Middle frontal gyrus (tissue), 1 donor: ENCODE results near the gene SLC7A7.
"Not testable (repeated sequence)": the region's sequence is repeated elsewhere in the genome, so short reads cannot be mapped to it uniquely, and the experiment has no call there.

Experiments
- DNase-seq: peaks from one replicate; pipeline ENCODE4 v3.0.0-alpha.2; 2015; ENCODE audit warnings: low spot score; ENCODE audit errors: extremely low spot score

The SLC7A7 gene

DNA sequence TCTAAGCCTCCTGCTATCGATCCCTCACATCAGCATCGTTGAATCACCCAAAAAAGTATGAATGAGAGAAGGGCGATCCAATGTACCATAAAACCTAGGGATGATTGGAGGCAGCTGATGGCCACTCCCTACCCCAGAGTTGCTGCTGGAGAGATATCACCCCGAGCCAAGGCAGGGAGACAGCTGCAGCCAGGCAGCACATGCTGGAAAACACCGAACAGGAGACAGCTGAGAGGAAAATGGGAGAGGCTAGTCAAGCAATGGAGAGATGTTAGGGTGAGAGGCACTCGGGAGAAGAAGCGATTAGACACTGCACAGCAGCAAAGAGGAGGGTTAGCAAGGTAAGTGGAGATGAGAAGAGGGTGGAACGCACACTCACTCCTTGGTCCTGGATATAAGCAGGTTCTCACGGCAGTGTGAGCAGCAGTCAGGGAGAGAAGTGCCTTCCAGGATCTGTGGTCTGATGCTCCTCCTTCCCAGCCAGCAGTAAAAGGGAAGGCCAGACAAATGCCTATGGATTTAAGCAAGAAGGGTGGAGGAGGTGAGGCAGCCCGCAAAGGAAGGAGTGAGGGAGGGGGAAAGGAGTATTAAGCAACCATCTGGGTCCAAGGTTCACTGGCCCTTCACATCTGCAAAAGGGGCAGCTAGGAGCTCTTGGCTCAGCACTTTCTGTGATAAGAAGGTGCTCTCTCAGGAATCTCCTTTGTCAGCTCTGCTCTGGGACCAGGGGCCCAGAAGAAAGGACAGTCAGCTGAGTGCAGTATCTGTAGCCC lies at the start of gene SLC7A7:
SLC7A7 (minus strand) TSS at position 495 of the 773 bp plus-strand sequence. CDS start 2,037 bp downstream, outside the sequence.
- no peak for DNase-seq

DNA sequence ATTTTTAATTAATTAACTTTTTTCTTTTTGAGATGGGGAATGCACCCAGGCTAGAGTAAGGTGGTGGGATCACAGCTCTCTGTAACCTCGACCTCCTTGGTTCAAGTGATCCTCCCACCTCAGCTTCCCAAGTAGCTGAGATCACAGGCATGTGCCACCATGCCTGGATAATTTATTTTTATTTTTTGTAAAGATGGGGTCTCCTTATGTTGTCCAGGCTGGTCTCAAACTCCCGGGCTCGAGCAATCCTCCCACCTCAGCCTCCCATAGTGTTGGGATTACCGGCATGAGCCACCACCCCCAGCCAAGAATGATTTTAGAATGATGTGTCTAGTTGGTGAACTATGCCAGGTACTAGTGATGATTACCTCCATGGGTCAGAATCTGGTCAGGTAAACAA lies 49.7 kb upstream of the SLC7A7 start:
- no peak for DNase-seq

DNA sequence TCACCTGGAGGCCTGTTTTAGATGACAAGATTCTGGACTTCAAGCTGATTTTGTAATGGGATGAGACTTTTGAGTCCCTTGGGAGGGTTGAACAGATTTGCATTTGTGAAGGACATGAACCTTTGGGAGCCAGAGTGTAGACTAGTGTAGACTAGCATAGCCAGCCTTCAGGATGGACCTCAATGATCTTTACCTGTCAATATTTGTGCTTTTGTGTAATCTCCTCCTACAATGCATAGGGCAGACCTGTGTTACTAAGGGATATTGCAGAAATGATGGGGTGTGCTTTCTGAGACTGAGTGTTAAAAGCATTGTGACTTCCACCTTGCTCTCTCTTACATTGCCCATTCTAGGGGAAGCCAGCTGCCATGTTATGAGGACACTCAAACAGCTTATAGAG lies 46.4 kb upstream of the SLC7A7 start:
- no peak for DNase-seq

DNA sequence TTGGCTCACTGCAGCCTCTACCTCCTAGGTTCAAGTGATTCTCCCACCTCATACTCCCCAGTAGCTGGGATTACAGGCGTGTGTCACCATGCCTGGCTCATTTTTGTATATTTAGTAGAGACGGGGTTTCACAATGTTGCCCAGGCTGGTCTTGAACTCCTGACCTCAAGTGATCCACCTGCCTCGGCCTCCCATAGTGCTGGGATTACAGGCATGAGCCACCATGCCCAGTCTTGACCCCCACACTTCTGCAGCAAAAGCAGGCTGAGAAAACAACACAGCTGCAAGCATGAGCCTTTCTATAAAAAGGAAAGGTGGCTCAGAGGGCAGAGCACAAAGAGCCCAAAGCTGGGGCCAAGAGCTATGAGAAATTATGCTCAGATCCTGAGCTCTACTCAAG lies 45.1 kb upstream of the SLC7A7 start:
- DNase-seq, result not testable (repeated sequence)

DNA sequence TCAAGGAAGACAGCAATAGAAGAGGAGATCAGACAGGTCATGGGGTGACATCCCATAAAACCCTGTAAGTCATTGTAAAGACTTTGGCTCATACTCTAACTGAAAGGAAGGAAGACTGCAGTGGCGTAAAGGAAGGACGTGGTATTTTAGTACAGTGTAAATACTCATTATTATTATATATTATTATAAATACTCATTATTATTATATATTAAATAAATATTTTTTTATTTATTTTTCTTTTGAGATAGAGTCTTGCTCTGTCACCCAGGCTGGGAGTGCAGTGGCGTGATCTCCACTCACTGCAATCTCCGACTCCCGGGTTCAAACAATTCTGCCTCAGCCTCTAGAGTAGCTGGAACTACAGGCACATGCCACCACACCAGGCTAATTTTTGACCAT lies 41.2 kb upstream of the SLC7A7 start:
- DNase-seq, result no peak

DNA sequence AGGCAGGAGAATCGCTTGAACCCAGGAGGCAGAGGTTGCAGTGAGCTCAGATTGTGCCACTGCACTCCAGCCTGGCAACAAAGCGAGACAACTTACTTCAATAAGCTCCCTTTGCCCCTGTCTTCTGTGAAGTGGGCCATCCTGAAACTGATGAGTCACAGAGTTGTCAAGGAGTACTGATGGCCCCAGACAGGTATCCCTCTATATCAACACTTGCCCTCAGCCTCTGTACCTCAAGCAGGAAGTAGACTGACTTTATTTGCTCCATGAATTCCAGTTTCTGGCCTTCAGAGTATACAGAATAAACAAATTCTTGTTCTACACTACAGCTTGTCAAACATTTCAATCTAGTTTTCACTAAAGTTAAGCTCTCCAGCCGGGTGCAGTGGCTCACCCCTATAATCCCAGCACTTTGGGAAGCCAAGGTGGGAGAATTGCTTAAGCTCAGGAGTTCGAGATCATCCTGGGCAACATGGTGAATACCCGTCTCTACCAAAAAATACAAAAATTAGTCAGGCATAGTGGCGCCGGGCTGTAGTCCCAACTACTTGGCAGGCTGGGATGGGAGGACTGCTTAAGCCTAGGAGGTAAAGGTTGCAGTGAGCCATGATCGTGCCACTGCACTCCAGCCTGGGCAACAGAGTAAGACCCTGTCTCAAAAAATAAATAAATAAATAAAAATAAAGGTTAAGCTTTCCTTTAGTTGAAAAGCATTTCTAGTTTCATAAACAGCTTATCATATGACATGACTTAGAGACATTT lies 39.9 kb upstream of the SLC7A7 start:
- no peak for DNase-seq

DNA sequence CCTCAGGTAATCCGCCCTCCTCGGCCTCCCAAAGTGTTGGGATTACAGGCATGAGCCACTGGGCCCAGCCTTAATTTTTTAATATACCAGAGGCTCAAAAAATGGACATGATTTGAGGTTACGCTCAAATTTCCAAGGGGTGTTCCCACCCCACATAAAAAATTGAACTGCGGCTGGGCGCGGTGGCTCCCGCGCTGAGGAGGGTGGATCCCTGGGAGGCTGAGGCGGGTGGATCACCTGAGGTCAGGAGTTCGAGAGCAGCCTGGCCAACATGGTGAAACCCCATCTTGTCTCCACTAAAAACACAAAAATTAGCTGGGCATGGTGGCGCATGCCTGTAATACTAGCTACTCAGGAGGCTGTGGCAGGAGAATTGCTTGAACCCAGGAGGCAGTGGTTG lies 39.1 kb upstream of the SLC7A7 start:
- DNase-seq, result not testable (repeated sequence)

DNA sequence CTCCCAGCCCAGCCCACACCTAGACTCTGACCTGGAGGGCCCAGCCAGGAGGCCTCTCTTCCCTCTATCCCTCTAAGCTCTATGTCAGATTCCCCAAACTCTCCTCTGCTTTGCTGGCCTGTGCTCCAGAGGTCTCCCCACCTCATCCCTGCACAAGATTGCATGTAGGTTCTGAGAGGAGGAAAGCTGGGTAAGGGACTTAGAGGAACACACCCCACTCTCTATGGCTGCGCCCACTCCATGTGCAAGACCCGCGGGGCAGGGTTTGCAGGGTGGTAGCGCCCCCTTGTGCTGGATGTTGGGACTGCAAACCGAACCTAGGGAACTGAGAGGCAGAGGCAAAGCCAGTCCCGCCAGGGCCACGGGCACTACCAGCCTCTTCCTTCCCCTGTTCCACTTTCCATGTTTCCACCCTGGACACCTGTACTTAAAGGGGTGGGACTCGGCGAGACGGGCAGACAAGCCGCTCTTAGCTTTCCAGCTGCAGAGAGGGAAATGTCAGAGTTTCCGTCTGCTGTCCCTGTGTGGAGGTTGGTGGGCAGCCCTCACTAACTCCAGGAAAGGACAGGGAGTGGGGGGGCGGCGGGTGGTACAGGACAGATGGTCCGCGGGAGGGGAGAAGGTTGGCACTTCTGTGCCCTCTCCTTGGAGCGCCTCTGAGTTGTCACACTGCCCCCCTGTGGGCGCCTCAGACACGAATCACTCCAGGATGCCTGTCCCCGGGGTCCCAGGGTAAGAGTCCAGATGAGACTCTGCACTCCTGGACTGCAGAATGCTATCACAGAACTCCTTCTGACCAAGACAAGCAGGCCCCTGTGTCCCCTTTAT lies 37.9 kb upstream of the SLC7A7 start:
- peak; percentile 54 for DNase-seq

DNA sequence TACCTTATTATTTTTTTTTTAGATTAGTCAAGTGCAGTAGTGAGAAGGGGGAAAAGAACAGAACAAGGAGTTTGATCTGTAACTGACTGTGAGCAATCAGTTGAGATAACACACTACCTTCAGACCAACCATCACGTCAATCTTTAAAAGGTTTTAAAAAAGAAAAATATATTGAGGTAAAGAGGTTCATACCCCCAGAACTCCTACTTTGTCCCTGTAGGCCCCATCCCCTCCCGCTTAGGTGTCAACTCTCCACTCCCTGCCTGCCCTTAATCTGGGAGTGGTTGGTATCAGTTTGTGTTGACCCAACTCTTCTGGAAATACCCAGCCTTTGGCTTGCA lies 37.3 kb upstream of the SLC7A7 start:
- no peak for DNase-seq

DNA sequence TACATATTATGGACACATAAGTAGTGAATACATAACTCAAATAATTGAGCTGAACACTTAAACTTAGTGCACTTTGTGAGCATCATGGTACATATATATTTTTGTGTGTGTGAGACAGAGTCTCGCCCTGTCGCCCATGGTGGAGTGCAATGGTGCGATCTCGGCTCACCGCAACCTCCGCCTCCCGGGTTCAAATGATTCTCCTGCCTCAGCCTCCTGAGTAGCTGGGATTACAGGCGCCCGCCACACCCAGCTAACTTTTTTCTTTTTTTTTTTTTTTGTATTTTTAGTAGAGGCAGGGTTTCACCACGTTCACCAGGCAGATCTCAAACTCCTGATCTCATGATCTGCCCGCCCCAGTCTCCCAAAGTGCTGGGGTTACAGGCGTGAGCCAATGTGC lies 36.9 kb upstream of the SLC7A7 start:
- not testable (repeated sequence) for DNase-seq

DNA sequence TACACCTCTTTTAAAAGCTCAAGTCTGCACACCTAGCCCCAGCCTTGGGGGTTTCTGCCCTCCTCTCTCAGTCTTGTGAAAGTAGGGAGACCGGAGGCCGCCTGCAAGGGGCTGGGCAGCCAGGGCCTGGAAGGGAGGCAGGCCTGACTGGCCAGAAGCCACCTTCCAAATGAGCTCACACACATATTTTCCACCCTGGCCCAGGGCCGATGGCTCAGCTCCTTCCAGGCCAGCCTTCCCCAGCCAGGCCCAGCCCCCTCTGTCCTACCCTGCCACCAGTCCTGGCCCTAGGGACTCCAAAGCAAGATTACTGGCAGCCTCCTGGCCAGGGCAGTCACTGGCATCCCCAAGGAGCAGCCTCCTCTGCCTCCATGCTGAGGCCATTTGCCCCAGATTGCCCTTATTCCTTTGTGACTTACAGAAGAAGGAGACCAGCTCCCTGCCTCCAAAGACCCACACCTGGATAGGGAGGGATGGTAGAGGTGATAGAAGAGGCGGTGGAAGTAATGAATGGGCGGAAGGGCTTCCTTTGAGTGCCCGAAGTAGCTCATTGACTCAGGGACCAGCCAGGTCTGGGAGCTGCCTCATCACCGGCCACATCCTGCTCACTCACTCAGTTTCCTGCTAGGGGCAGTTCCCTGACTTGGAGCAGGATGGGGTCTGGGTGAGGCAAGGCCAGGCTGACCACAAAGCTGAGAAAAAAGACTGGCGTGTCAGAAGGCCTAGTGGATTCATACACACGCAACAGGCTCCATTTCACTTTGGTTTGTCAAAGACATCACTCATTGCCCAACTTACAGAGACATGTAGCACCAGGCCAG lies 35.9 kb upstream of the SLC7A7 start:
- DNase-seq, result no peak

DNA sequence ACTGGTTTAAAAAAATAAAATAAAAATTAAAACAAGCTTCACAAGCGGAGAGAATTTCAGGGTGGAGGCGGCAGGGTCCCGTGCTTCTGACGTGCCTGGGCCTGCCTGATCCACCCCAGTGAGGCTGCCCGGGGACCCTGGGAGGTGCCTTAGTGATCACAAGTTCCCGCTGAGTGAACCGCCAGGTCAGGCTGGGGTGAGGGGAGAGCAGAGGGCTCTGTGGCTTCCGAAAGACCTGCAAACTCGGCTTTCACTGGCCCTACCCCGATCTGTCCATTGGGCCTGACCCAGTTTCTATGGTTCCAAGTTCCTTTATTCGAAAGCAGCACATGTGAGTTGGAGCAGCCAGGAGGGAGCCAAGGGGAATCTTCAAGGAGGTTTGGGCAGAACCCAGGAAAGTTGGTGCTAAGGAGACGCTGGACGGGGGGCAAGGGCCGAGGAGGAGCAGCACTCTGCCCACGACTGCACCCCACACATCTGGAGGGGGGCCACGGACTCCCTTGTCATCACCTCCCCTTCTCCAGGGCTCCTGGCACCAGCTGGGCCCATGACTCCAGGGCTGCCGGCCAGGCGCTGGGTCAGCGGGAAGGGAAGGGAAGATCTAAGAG lies 34.1 kb upstream of the SLC7A7 start:
- no peak for DNase-seq

DNA sequence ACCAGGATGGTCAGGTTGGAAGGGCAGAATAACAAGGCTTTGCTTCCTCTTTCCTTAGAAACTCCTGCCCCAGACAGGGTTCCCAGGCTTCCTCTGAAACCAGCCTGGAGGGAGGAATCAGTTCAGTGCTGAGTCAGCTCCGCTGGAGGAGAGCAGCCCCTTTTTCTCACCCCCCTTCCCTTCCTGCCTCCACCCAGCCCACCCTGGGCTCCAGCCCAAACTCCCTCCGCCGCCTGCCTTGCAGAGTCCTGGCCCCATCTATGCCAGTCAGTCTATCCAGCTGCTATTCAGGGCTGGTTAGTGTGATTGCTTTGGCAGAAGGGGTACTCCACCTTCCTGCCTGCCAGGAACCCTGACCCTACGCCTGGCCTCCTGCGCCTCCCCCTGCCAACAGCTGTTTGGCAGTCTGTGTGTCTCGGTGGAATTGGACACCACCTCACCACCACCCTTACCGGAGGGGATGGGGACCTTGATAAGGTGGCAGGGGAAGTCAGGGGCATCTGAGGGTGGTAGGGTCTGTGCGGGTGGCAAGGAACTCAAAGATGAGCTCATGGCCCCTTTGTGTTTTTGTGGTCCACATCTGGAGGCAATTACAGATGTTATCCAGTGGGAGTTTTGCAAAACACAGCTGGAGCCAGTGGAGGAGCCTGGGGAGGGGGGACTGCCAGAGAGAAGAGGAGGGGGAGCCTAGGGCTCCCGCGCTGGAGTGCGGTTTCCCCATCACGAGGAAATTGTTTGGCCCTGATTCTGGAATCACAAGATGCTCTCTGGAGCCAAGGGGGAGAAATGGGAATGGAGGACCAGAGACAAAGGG lies 33.3 kb upstream of the SLC7A7 start:
- no peak for DNase-seq

DNA sequence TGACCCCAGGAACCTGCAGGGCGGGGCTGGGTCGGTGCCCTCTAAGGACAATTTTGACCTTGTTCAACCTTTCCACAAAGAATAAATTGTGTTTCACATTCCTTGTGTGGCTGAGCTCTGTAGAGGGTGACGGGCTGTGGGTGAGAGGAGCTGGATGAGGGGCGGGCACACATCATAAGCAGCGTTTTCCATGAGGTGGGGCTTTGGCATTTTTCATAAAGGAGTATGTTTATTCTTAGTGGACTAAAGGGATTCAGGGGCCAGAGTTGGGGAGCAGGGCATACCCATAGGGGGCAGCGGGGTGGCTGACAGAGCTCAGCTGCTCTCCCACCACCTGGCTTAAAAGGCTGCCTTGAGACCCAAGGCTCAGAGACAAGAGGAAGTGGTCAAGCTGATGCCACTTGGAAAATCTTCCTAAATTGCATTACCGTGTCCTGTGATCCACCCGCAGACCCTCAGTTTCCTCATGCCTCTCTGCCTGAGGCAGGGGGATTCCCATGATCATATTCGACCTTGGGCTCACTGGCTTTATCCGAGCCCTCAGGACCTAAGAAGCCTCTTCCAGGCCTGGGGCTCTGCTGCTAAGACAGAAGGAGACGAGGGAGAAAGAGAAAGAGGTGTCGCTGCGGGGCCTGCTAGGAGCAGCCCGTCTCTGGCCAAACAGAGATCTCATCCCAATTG lies 32.6 kb upstream of the SLC7A7 start:
- DNase-seq, result no peak

DNA sequence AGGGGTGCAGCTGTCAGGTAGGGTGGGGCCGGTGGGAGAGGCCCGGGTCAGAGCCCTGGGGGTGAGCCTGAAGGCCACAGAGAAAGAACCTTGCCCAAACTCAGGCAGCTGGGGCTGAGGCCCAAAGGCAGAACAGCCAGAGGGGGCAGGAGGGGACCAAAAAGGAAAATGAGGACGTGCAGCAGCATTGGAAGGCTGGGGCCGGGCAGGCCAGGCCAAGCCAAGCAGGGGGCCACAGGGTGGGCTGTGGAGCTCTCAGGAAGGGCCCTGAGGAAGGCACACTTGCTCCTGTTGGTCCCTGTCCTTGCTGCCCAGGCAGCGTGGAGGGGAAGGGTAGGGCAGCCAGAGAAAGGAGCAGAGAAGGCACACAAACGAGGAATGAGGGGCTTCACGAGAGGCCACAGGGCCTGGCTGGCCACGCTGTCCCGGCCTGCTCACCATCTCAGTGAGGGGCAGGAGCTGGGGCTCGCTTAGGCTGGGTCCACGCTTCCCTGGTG lies 31.6 kb upstream of the SLC7A7 start:
- DNase-seq, result no peak

DNA sequence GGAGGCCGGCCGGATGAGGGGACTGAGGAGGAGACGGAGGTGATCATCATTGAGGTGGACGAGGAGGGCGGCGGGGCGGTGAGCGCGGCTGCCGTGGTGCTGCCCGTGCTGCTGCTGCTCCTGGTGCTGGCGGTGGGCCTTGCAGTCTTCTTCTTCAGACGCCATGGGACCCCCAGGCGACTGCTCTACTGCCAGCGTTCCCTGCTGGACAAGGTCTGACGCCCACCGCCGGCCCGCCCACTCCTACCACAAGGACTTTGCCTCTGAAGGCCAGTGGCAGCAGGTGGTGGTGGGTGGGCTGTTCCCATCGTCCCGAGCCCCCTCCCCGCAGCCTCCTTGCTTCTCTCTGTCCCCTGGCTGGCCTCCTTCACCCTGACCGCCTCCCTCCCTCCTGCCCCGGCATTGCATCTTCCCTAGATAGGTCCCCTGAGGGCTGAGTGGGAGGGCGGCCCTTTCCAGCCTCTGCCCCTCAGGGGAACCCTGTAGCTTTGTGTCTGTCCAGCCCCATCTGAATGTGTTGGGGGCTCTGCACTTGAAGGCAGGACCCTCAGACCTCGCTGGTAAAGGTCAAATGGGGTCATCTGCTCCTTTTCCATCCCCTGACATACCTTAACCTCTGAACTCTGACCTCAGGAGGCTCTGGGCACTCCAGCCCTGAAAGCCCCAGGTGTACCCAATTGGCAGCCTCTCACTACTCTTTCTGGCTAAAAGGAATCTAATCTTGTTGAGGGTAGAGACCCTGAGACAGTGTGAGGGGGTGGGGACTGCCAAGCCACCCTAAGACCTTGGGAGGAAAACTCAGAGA lies 30.8 kb upstream of the SLC7A7 start:
- no peak for DNase-seq

DNA sequence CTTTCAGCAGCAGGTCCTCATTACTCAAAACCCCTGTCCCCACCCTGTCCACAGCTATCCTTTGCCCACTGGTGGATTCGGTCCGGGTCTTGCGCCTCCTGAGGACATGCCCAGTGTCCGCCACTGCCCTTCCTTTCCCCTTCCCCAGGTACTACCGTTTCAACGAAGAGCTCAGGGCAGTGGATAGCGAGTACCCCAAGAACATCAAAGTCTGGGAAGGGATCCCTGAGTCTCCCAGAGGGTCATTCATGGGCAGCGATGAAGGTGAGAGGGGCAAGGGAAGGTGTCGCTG lies 29.8 kb upstream of the SLC7A7 start:
- no peak for DNase-seq
